HepG2 (cell line): ENCODE results near the gene IRS1.

Experiments
- HMG20B ChIP-seq: conservative IDR thresholded peaks from 2 replicates; pipeline ENCODE4 v1.6.1; 2016; ENCODE audit warnings: missing genetic modification reagents, missing compliant biosample characterization
- TF ChIP-seq, protein P1 (sequence below): sonication (generic); formaldehyde crosslinking; IDR thresholded peaks from 2 replicates; pipeline ENCODE4 v1.4.0; 2020; ENCODE audit warnings: missing genetic modification reagents
- TF ChIP-seq, protein P2 (sequence below): sonication (generic); formaldehyde crosslinking; IDR thresholded peaks from 2 replicates; pipeline ENCODE4 v1.5.1; 2020; ENCODE audit warnings: mild to moderate bottlenecking, missing genetic modification reagents
- TF ChIP-seq, protein P3 (sequence below): sonication (generic); formaldehyde crosslinking; IDR thresholded peaks from 2 replicates; pipeline ENCODE4 v1.5.1; 2020; ENCODE audit warnings: mild to moderate bottlenecking, missing genetic modification reagents, borderline replicate concordance

GRCh38 chr2:226797989-226798421 lies 1.6 kb downstream of the IRS1 start:
- TF ChIP-seq, protein P1, sequence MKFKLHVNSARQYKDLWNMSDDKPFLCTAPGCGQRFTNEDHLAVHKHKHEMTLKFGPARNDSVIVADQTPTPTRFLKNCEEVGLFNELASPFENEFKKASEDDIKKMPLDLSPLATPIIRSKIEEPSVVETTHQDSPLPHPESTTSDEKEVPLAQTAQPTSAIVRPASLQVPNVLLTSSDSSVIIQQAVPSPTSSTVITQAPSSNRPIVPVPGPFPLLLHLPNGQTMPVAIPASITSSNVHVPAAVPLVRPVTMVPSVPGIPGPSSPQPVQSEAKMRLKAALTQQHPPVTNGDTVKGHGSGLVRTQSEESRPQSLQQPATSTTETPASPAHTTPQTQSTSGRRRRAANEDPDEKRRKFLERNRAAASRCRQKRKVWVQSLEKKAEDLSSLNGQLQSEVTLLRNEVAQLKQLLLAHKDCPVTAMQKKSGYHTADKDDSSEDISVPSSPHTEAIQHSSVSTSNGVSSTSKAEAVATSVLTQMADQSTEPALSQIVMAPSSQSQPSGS (CRISPR knock-in tag) = no peak
- TF ChIP-seq, protein P2, sequence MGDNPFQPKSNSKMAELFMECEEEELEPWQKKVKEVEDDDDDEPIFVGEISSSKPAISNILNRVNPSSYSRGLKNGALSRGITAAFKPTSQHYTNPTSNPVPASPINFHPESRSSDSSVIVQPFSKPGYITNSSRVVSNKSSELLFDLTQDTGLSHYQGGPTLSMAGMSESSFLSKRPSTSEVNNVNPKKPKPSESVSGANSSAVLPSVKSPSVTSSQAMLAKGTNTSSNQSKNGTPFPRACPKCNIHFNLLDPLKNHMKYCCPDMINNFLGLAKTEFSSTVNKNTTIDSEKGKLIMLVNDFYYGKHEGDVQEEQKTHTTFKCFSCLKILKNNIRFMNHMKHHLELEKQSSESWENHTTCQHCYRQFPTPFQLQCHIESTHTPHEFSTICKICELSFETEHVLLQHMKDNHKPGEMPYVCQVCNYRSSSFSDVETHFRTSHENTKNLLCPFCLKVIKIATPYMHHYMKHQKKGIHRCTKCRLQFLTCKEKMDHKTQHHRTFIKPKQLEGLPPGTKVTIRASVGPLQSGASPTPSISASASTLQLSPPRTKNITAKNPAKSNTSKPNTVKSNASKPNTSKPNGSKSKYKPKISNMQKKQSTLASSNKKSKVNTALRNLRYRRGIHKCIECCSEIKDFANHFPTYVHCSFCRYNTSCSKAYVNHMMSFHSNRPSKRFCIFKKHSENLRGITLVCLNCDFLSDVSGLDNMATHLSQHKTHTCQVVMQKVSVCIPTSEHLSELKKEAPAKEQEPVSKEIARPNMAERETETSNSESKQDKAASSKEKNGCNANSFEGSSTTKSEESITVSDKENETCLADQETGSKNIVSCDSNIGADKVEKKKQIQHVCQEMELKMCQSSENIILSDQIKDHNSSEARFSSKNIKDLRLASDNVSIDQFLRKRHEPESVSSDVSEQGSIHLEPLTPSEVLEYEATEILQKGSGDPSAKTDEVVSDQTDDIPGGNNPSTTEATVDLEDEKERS = no peak
- no peak for TF ChIP-seq HMG20B (CRISPR knock-in tag)
- TF ChIP-seq, protein P3, sequence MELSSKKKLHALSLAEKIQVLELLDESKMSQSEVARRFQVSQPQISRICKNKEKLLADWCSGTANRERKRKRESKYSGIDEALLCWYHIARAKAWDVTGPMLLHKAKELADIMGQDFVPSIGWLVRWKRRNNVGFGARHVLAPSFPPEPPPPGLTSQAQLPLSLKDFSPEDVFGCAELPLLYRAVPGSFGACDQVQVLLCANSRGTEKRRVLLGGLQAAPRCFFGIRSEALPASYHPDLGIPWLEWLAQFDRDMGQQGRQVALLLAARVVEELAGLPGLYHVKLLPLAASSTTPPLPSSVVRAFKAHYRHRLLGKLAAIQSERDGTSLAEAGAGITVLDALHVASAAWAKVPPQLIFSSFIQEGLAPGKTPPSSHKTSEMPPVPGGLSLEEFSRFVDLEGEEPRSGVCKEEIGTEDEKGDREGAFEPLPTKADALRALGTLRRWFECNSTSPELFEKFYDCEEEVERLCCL (CRISPR knock-in tag) = no peak
